Activated T-cell treated with anti-CD3 and anti-CD28 coated beads for 24 hours (primary cell): ENCODE measurements around the gene AFF2.
"Not testable (repeated sequence)": the region's sequence is repeated elsewhere in the genome, so short reads cannot be mapped to it uniquely, and the experiment has no call there.

Experiments
- DNase-seq: peaks from one replicate; pipeline ENCODE4 v3.0.0-alpha.2; 2020; ENCODE audit warnings: low read depth

The AFF2 gene

DNA sequence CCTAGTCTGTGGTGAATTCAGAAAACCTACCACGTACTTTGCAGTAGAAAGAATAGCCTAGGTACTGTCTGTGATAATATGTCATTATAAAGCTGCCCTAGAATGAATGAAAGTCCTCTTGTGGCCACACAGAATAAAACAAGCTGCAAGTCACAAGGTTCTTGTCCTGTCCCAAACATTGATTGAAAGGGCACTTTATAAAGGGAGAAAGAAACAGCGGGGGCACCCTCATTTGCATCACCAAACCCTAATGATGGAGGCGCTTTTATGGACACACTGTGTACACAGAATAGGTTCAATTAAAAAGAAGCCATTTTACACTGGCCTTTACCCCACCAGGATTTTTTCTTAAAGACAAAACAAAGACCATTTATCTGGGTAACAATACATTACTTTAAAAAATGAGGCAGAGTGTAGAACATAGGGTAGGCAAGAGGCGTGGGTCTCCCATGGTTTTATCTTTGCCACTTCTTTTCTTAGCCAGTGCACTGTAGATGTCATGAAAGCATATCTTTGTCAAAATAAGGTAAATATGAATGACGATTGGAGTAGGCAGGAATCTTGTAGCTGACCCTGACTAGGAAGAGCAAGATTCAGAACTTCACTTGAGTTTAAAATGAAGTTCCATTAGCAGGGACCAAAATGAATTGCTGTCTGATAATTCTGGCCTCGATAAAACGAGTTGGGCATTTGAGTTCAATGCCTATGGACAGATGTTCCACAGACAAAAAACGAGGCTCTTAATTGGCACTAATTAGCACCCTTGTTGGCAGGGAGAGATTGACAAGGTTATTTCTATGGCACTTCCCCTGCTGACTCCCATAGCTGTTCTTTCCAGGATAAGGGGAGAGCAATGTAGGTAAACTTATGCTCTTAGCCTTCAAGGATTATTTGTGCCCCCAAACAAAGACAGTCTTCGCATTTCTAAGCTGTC lies 365.1 kb downstream of the AFF2 start:
- DNase-seq = no peak

DNA sequence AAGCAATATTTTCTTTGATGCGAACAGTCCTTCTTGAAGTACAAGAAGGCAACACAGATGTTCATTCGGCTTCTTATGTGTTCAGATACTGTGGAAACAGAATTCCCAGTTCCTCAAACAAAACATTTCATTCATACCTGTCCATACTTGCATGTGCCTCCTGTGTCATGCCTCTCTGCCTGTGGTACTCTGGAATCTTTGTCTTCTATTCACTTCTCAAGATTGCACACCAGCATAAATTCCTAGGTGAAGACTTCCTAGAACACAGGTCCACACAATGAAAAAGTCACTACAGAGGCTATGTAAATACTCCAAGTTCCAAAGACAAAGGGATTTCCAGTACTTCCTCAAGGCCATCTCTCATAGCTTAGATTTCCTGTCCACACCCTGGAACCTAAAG lies 367.2 kb downstream of the AFF2 start:
- no peak for DNase-seq

DNA sequence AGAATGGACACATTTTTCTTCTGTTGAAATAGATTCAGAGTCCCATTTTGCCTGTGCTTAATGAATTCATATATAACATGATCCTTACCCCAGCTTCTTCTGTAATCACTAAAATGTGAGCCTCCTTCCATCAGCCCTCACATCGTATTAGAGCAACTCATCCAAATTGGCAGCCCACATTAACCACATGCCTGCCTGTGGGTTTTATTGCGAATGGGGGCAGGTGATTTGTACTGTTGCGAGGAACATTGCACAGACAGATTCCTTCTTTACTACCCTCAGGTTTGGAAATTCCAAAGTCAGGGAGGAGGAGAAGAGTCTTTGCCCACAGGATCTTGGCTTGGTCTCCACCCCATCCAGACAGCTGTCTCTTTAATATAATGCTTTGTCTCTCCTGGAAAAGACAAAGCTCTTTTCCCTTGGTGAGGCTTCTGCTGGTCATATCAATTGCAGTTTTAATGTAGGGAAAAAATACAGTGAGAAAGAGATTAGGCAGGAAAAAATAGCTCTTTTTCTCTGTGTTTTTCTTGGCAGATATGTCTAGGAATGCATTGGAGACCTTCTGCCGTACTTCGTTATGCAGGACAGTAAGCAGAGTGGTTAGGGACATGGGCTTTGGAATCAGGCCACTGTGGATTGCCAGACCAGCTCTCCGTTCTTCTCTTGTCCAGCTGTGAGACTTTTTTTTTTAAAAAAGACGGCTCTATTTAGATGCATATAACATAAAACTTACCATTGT lies 371.2 kb downstream of the AFF2 start:
- DNase-seq = no peak

DNA sequence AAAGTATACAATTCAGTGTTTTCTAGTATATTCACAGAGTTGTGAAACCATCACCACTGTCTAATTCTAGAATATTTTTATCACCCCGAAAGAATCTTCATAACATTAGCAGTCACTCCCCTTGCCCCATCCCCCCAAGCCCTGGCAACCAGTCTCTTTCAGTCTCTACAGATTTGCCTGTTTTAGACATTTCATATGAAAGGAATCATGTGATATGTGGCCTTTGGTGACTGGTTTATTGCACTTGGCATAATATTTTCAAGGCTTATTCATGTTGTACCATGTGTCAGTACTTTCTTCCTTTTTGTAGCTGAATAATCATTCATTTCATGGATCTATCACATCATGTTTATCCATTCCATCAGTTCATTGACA lies 371.7 kb downstream of the AFF2 start:
- no peak for DNase-seq

DNA sequence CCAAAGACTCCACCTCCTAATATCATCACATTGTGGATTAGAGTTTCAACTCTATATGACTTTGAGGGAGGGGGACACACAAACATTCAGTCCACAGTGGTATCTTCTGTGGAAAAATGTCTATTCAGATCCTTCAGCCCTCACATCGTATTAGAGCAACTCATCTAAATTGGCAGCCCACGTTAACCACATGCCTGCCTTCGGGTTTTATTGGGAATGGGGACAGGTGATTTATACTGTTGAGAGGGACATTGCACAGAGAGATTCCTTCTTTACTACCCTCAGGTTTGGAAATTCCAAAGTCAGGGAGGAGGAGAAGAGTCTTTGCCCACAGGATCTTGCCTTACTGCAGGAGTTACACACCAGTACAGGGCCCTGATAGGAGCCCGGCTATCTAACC lies 372.5 kb downstream of the AFF2 start:
- DNase-seq = no peak

DNA sequence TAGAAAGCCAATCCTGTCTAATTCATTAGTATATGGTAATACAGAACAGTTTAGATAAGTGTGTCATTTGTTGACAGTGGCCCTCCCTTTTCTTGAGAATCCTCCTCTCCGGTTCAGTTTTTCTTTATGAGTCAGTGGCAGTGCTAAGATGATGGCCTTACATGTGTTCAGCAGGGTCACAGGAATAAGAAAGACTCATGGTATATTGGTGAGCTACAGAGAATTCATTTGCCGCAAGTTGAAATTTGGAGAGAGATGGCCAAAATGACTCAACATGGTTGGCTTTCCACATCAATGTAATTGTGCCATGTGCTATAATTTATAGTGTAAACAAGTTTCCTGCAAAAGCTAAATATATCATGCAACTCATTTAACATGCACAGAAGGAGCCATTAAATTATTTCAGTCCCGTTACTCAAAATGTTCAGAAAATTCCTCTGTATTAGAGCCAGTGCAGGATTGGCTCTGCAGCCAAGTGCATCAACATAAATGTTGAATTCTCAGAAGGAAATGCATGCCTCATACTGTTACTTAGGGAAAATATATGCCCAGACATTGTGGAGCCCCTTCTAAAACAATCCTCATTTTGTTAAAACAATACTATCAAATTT lies 374.3 kb downstream of the AFF2 start:
- DNase-seq = no peak

DNA sequence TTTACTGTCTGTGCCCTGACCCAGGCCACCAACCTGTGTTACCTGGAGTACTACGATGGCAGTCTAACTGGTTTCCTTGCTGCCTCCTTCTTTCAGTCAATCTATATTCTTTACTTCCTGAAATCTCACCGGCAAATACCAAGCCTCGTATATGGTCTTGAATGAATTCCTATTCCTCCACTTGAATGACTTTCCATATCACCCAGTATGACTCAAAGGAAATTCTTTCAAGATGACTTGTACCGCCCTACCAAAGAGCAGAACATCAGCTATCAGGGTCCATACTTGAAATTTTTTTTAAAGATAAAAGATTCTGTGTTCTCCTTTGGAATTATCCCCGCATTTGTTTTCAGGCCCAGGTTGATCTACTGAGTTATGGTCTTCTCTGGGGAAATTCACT lies 378.0 kb downstream of the AFF2 start:
- no peak for DNase-seq

DNA sequence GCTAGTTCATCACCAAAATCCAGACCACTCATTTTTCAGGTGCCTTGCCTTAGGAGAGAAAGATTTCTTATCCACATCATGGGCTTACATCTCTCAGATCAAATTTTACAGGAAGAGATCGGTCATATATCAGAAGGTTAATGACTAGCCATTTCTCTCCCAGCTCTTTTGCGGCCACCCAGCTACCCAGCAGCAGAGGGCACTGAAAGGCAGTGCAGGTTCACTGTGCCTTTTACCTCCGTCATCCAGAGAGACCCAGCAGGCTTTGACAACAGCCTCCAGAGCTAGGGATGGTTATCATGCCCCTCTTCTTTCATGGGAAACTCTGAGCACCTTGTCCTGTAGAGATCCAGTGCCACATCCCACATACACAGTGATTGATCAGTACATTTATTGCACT lies 384.8 kb downstream of the AFF2 start:
- no peak for DNase-seq

DNA sequence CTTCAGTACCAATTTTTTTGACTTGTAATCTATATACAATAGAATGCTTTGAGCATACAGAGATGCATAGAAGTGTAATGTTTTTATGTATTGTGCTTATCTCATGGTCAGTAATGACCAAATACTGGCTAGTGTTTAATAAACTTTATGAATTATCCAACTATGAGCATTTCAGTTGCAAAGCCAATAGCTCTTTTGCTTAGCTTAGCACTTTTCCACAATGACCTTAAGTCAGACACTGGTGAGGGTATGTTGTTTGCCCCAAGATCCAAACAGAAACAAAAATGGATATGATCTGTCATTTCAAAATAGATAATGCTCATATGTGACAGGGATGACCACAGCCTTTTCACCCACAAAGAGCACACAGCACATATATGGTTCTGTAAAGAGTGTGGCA lies 393.0 kb downstream of the AFF2 start:
- DNase-seq = no peak

DNA sequence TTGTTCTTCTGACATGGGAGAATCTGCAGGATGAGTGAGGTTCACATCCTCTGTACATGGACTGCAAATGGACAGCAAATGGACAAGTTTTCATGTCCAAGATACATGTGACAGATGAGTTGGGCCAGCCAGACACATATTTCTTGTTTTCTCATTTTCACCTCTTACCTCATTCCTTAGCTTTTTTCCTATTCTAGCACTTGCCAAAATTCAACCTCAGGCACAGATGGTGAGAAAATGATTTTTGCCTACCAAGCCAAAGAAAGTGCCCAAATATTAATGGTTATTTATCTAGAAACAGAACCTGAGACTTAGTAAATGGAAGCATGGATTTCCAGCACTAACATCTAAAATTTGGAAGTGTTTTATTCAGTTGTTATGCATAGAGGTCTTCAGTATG lies 402.2 kb downstream of the AFF2 start:
- no peak for DNase-seq

DNA sequence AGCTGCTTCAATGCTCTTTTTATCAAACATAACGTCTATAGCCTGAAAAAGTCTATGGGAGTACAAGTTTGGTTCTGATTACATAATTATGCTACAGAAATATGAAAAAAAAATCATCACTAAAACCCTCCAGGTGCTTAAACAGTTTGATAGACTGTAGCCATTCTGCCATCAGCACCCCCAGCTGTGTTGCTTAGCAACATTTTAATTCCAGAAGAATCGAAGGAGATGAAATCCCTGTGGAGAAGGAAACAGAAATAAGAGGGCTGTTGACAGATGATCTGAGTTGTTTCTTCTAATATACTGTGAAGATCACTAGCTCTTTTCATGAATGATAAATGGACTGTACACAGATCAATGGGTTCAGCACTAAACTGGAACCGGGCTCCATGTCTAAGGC lies 402.8 kb downstream of the AFF2 start:
- no peak for DNase-seq

DNA sequence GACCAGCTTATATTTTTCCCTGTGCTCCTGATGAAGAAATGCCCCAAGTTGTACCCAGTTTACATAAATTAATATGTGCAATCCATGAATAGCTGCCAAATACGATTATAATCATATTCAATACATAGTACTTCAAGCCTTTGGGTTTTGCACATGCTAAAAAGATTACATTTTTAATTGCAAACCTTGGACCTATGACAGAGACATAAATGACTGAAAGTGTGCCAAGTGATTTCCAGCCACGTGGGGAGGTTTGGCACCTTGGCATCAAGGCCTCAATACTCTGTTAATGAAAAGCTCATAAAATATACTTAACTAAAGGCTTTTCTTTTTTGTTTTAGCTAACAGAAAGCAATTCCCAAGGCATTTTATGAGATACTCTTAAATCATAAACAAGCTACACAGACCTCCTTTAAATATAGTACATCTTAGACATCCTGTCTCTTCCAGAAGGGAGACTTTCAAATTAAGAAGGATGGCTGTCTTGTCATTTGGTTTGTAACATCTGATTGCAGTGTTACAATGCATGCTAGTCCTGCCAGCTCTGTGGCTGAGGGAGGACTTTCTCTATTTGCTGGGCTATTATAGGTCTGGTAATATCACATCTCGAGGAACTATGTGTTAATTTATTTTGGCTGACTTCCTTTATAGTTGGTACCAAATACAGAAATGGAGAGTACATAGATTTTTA lies 404.1 kb downstream of the AFF2 start:
- DNase-seq = no peak

DNA sequence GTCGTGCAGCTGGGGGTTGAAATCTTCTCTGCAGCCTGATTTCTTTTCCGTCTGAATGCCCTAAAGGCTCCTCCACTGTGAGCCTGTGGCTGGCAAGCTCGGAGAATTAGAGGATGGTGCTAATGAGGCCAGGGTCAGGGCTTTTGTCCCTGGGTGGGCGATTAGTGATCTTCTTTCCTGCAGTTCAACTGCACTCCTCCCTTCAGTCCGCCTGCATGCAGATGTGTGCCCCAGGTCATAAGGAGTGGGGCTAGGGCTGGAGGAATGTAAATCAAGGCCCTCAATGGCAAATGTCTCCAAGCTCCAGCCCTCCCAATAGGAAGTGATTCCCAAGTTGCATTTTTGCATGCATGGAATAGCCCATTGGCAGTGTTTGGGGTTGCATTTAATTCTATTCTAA lies 405.0 kb downstream of the AFF2 start:
- no peak for DNase-seq

DNA sequence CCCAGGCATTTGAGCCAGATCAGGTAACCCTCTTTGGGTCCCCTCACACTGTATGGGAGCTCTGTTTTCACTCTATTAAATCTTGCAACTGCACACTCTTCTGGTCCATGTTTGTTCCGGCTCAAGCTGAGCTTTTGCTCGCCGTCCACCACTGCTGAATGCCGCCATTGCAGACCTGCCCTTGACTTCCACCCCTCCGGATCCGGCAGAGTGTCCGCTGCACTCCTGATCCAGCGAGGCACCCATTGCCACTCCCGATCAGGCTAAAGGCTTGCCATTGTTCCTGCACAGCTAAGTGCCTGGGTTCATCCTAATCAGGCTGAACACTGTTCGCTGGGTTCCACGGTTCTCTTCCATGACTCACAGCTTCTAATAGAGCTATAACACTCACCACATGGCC lies 406.2 kb downstream of the AFF2 start:
- DNase-seq = not testable (repeated sequence)

DNA sequence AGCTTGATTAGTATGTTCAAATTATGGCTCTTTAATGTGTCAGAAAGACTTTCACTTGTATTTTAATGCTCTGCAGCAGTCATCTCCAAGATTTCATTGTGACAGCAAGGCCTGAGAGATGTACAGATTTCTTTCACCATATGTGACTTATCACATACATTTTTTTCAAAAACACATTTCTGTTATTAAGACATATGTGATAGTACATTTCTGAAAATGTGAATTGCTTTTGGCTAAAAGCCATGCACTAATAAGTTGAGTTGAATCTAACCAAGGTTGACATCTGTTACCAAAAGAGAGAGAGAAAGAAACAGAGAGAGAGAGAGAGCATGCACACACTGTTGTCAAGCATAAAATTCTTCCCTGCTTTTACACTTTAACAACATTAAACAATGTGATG lies 409.3 kb downstream of the AFF2 start:
- DNase-seq = no peak

DNA sequence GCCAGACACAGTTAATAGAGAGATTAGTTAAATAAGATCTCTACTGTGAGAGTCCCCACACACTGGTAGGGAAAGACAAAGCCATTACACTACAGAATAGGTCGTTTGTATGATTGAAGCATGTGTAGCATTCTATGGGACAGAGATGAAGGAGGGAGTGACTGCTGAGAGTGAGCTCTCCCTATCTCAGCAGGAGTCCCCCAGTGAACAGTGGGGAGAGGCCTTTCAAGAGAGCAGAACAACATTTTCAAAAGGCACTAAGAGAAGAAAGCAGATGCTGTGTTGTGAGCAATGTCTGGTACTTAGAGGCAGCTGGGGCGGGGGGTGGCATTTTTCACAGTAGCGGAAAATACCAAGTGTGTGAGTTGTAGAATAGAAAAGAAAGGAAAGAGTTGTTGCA lies 413.6 kb downstream of the AFF2 start:
- DNase-seq = no peak

DNA sequence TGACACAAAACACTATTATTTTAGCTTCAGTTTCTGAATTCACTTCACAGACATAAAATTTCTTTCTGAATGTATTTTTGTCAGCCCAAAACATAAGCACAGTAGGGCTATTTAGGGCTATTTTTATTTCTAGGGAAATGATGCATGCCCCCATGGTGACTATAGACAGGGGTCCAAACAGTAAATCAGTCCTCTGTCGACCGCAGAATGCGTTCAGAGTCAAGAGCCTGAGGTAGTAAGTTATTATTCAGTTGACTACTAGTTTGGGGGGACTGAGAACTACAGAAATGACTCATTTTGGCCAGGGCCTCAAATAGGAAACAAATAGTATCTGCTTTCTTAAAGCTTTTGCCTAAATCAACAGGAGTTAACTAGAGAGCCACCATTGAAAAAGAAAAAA lies 414.4 kb downstream of the AFF2 start:
- no peak for DNase-seq

DNA sequence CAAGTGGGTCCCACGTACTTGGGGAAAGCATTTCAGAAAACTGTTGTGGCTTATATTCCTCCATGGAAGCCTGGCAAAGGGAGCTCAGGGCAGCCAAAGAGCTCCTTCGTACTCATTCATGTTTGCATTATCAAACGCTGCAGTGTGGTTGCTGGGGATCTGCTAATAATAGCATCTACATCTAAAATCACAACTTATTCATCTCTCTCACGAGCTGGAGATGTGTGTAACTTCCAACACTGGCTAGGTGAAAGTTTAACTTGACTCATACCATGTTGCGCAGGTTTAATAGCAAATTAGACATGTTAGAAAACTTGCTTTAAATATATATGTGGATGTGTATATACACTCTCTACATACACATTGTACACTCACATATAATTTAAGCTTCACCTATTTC lies 415.1 kb downstream of the AFF2 start:
- no peak for DNase-seq

DNA sequence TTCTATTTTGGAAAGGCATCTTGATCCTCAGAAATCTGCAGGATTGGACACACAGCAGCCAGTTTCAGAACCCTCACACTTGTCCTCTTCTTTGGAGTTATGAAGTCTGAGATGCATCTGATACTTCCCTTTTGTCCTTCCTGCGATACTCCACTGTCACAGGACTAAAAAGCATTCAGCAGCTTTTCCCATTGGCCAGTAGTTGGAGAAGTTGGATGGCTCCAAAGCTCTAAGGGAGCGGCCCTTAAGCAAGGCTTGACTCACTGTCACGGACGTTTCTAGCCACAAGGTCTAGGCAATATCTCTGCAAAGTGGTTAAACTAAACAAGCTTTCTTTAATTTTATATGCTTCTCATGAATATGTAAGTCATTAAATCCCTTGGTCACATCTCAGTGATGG lies 417.0 kb downstream of the AFF2 start:
- DNase-seq = no peak

DNA sequence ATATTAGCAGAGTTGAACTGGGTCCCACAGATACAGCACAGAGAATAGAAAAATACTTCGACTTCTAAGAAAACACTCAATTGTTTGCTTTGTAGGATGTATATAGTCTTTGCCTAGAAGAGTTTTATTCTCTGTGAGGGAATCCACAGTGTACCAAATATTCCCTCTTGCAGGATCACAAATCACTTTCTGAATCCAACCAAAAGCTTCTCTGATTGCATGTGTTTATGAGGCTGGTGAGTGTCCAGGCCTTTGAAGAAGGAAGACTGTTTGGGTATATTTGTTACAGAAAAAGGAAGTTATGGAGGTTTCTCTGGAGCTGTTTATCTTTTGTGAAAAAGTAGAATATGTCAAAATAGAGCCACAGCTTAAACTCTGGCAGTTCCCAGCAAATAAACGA lies 423.2 kb downstream of the AFF2 start:
- no peak for DNase-seq

DNA sequence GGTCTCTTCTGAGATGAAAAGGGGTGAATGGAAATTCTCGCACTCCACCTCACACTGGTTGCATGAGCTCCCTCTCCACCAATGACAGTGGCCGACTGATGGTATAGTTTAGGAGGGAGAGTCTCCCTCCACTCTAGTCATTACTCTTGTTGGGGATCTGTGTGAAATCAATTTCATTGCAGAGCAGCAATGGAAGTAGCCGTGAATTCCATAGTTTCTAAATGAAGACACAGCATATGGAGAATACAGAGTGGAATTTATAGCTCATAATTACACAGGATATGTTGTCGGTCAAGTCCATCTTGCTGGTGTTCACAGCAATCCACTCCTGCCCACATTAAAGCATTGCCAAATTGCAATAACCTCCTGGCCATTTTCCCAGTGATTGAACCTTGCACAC lies 426.0 kb downstream of the AFF2 start:
- DNase-seq = no peak

DNA sequence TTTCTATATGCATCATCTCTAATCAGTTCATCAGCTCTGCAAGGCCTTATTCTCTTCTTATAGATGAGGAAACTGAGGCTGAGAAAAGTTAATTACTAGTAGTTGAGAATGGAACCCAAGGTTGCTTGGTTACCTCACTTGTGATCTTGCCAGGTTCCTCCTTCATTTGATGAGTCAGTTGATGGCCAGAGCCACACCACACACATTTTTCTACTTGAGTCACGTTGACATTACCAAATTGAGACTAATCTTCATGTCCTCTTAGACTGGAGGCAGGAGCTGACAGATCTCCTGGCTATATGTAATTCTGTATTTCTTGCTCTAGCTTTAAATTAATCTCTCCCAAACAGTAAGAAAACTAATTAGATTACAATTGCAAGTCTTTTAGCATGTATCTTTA lies 428.4 kb downstream of the AFF2 start:
- no peak for DNase-seq

DNA sequence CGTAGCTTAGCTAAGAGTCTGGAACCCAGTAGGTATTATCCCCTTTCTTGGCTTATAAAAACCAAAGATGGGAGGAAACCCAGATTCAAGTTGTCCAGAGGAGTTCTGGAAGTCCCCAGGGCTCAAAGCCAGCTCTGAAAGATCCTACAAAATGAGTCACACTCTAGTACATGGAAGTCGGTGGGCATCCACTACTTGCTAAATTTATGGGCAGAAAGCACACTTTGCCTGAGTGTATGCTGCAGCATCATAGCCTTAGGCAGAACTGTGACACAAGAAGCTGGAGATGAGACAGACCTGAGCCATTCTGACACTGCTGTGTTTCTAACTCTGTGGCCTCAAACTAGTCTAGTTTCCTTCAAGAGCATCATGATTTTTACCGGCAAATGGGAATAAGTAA lies 429.3 kb downstream of the AFF2 start:
- no peak for DNase-seq
